HepG2 (cell line): ENCODE measurements around the gene LTB4R. TPM values are rescaled to one million over a fixed set of nuclear protein-coding genes. Genes with fewer than 3 reads are reported as not detected.
A peak's percentile ranks its signal among the peaks of the same experiment; 100 is the strongest.

Experiments
- ATF4 ChIP-seq, 2 experiments: fragments of 450-650 bp in 1 of 2; sonication (generic) in 1 of 2; formaldehyde crosslinking; IDR thresholded peaks; 2 replicates each; pipeline versions ENCODE4 v1.5.0 to v1.8.0; 2020 to 2022; ENCODE audit warnings: mild to moderate bottlenecking in 1 of 2, missing genetic modification reagents in 1 of 2
- FOXP1 ChIP-seq, 2 experiments: fragments of 450-650 bp in 1 of 2; IDR thresholded peaks; 2 replicates each; pipeline ENCODE4 v1.6.1; 2017 to 2018; ENCODE audit warnings: antibody characterized with exemption in 1 of 2
- GATA4 ChIP-seq: sonication (generic); IDR thresholded peaks from 2 replicates; pipeline ENCODE4 v1.6.1; 2016; ENCODE audit warnings: antibody characterized with exemption, low read depth, borderline replicate concordance
- HMG20B ChIP-seq: conservative IDR thresholded peaks from 2 replicates; pipeline ENCODE4 v1.6.1; 2016; ENCODE audit warnings: missing genetic modification reagents, missing compliant biosample characterization
- KLF13 ChIP-seq: sonication (generic); formaldehyde crosslinking; IDR thresholded peaks from 2 replicates; pipeline ENCODE4 v1.4.0; 2020; ENCODE audit warnings: mild to moderate bottlenecking, missing genetic modification reagents
- MAFG ChIP-seq: sonication (generic); formaldehyde crosslinking; IDR thresholded peaks from 2 replicates; pipeline ENCODE4 v1.5.1; 2020; ENCODE audit warnings: mild to moderate bottlenecking, missing genetic modification reagents
- MLLT10 ChIP-seq: sonication (generic); formaldehyde crosslinking; IDR thresholded peaks from 2 replicates; pipeline ENCODE4 v1.4.0; 2020; ENCODE audit warnings: missing genetic modification reagents
- MXD4 ChIP-seq: IDR thresholded peaks from 2 replicates; pipeline ENCODE4 v1.6.1; 2016; ENCODE audit warnings: mild to moderate bottlenecking, missing biosample characterization, missing genetic modification reagents
- PLRG1 ChIP-seq: fragments of 450-650 bp; conservative IDR thresholded peaks from 2 replicates; pipeline ENCODE4 v1.6.1; 2016
- PPARG ChIP-seq: conservative IDR thresholded peaks from 2 replicates; pipeline ENCODE4 v1.6.1; 2016; ENCODE audit warnings: missing biosample characterization, missing genetic modification reagents
- SCMH1 ChIP-seq: sonication (generic); formaldehyde crosslinking; IDR thresholded peaks from 2 replicates; pipeline ENCODE4 v1.9.0; 2021; ENCODE audit warnings: missing genetic modification reagents, mild to moderate bottlenecking, borderline replicate concordance
- TSC22D2 ChIP-seq: sonication (generic); formaldehyde crosslinking; IDR thresholded peaks from 2 replicates; pipeline ENCODE4 v1.5.1; 2020; ENCODE audit warnings: missing genetic modification reagents, mild to moderate bottlenecking, borderline replicate concordance
- ZBTB34 ChIP-seq: sonication (generic); formaldehyde crosslinking; IDR thresholded peaks from 2 replicates; pipeline ENCODE4 v1.8.0; 2022; ENCODE audit warnings: mild to moderate bottlenecking, missing genetic modification reagents
- ZBTB49 ChIP-seq: sonication (generic); formaldehyde crosslinking; IDR thresholded peaks from 2 replicates; pipeline ENCODE4 v1.4.0; 2020; ENCODE audit warnings: missing genetic modification reagents, borderline replicate concordance
- ZFX ChIP-seq: sonication (generic); formaldehyde crosslinking; IDR thresholded peaks from 2 replicates; pipeline ENCODE4 v1.4.0; 2020; ENCODE audit warnings: mild to moderate bottlenecking, low read depth, missing genetic modification reagents, moderate library complexity
- ZNF333 ChIP-seq: sonication (generic); formaldehyde crosslinking; IDR thresholded peaks from 2 replicates; pipeline ENCODE4 v1.4.0; 2020; ENCODE audit warnings: mild to moderate bottlenecking, missing genetic modification reagents, borderline replicate concordance
- ZNF547 ChIP-seq: sonication (generic); formaldehyde crosslinking; IDR thresholded peaks from 2 replicates; pipeline ENCODE4 v1.5.1; 2020; ENCODE audit warnings: mild to moderate bottlenecking, missing genetic modification reagents
- ZNF670 ChIP-seq: sonication (generic); formaldehyde crosslinking; IDR thresholded peaks from 2 replicates; pipeline ENCODE4 v1.8.0; 2022; ENCODE audit warnings: mild to moderate bottlenecking, missing genetic modification reagents, borderline replicate concordance
- ZNF672 ChIP-seq: sonication (generic); formaldehyde crosslinking; IDR thresholded peaks from 2 replicates; pipeline ENCODE4 v1.8.1; 2022; ENCODE audit warnings: missing genetic modification reagents
- ZNF713 ChIP-seq: sonication (generic); formaldehyde crosslinking; IDR thresholded peaks from 2 replicates; pipeline ENCODE4 v1.4.0; 2020; ENCODE audit warnings: mild to moderate bottlenecking, missing genetic modification reagents
- ZNF784 ChIP-seq: sonication (generic); formaldehyde crosslinking; IDR thresholded peaks from 2 replicates; pipeline ENCODE4 v1.5.1; 2020; ENCODE audit warnings: missing genetic modification reagents, mild to moderate bottlenecking, borderline replicate concordance
- ZNF816 ChIP-seq: sonication (generic); formaldehyde crosslinking; IDR thresholded peaks from 2 replicates; pipeline ENCODE4 v1.8.0; 2022; ENCODE audit warnings: missing genetic modification reagents, mild to moderate bottlenecking, borderline replicate concordance
- polyA plus RNA-seq, 8 experiments: library from polyadenylated mRNA; depleted of rRNA in 3 of 8; stranded (reverse) in 7 of 8; unstranded in 1 of 8; fragments of >200 nt; fragmentation: Illumina TruSeq in 4 of 8; extraction: Trizol in 4 of 8; gene quantifications; 2 replicates each; pipeline versions ENCODE4 v1.2.1 to v1.2.3, GENCODE V29; 2011 to 2016; ENCODE audit warnings: low read depth in 4 of 8, missing spikeins in 1 of 8, mixed read lengths in 1 of 8; ENCODE audit not compliant: insufficient read depth in 1 of 8
- total RNA-seq, 5 experiments: library from RNA; depleted of rRNA; stranded (reverse); fragments of >200 nt; fragmentation: Illumina TruSeq; extraction: Trizol; gene quantifications; 2 replicates each; pipeline ENCODE4 v1.2.3, GENCODE V29; 2016; ENCODE audit warnings: low read depth in 1 of 5
- TF ChIP-seq, protein P1 (sequence below): IDR thresholded peaks from 2 replicates; pipeline ENCODE4 v1.6.1; 2016; ENCODE audit warnings: control low read depth

Gene LTB4R
- total and polyA plus RNA-seq, 2 of the 13 experiments (the other 11 are each of a cell fraction or from before 2014, with no cell fraction given): 3.2 to 8.2 TPM

- peak; percentile 100 for TF ChIP-seq ZNF547 (CRISPR knock-in tag)
- 0 out of 2 replicates have a peak, but pooled peaks have one; percentile 32 for TF ChIP-seq KLF13 (CRISPR knock-in tag)
- TF ChIP-seq HMG20B: peak; percentile 85
- TF ChIP-seq ATF4 (CRISPR knock-in tag; IDR thresholded peaks at IDR 0.05): peak in 1 of 2 experiments; percentile 88; a peak in 2 of 4 replicates
- TF ChIP-seq MLLT10 (CRISPR knock-in tag): no peak
- TF ChIP-seq ZNF670: no peak; the same call in 1 of the 2 replicates
- peak; percentile 98 for TF ChIP-seq ZNF784
- TF ChIP-seq, protein P1, sequence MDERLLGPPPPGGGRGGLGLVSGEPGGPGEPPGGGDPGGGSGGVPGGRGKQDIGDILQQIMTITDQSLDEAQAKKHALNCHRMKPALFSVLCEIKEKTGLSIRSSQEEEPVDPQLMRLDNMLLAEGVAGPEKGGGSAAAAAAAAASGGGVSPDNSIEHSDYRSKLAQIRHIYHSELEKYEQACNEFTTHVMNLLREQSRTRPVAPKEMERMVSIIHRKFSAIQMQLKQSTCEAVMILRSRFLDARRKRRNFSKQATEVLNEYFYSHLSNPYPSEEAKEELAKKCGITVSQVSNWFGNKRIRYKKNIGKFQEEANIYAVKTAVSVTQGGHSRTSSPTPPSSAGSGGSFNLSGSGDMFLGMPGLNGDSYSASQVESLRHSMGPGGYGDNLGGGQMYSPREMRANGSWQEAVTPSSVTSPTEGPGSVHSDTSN: peak; percentile 96
- no peak for TF ChIP-seq FOXP1 (IDR thresholded peaks at IDR 0.05)
- TF ChIP-seq FOXP1 (CRISPR knock-in tag; IDR thresholded peaks at IDR 0.05): peak; percentile 49
- peak; percentile 66; the same call in 1 of the 2 replicates for TF ChIP-seq ZNF672 (CRISPR knock-in tag)
- TF ChIP-seq ZFX (CRISPR knock-in tag): peak; percentile 87
- peak; percentile 52 for TF ChIP-seq ZBTB49 (CRISPR knock-in tag)
- no peak for TF ChIP-seq PLRG1
- peak; percentile 7; the same call in 1 of the 2 replicates for TF ChIP-seq ZNF816 (CRISPR knock-in tag)
- TF ChIP-seq SCMH1 (CRISPR knock-in tag): no peak
- peak; percentile 100 for TF ChIP-seq MXD4 (CRISPR knock-in tag)
- TF ChIP-seq ZNF333 (CRISPR knock-in tag): peak; percentile 97
- TF ChIP-seq ZNF713 (CRISPR knock-in tag): peak; percentile 99; the same call in 1 of the 2 replicates
- peak; percentile 91 for TF ChIP-seq TSC22D2 (CRISPR knock-in tag)
- peak; percentile 85 for TF ChIP-seq PPARG (CRISPR knock-in tag)
- peak; percentile 76 for TF ChIP-seq GATA4
- peak; percentile 98 for TF ChIP-seq ZBTB34 (CRISPR knock-in tag)
- no peak for TF ChIP-seq MAFG (CRISPR knock-in tag)
These were observed 40.0 kb upstream of the LTB4R start, which contains the start of gene RABGGTA (continued) for GRCh38 chr14:24271134-24271833.
